OCI-LY3 (cell line): ENCODE measurements around the gene CCR1.

Experiments
- H2AFZ ChIP-seq: fragments of 200-600, 300-600 bp; shearing (Covaris generic); 2 replicates; pipeline ENCODE4 v1.6.0; 2014; ENCODE audit warnings: antibody characterized with exemption, low read depth, low read length
- H3K27ac ChIP-seq: fragments of 200-600, 300-600 bp; sonication (generic); 2 replicates; pipeline ENCODE4 v1.5.1; 2014; ENCODE audit warnings: mild to moderate bottlenecking, low read length, moderate library complexity, mixed read lengths
- H3K27me3 ChIP-seq: fragments of 200-600, 300-600 bp; sonication (generic); 2 replicates; pipeline ENCODE4 v1.6.1; 2014; ENCODE audit warnings: low read depth, low read length, mixed read lengths
- H3K36me3 ChIP-seq: fragments of 200-600, 300-600 bp; sonication (generic); replicated peaks from 2 replicates; pipeline ENCODE3; 2014; ENCODE audit warnings: low read depth, low read length, mixed read lengths
- H3K4me1 ChIP-seq: fragments of 300-600, 200-600 bp; sonication (generic); 2 replicates; pipeline ENCODE4 v1.6.1; 2014; ENCODE audit warnings: low read length, mixed read lengths
- H3K4me2 ChIP-seq: fragments of 200-600, 300-600 bp; sonication (generic); 2 replicates; pipeline ENCODE4 v1.6.1; 2014; ENCODE audit warnings: low read length, mixed read lengths
- H3K4me3 ChIP-seq: fragments of 300-600, 200-600 bp; sonication (generic); 2 replicates; pipeline ENCODE4 v1.5.1; 2014; ENCODE audit warnings: antibody characterized with exemption, mild to moderate bottlenecking, low read length, moderate library complexity
- H3K79me2 ChIP-seq: fragments of 300-600, 200-600 bp; shearing (Covaris generic); 2 replicates; pipeline ENCODE4 v1.6.1; 2014; ENCODE audit warnings: mild to moderate bottlenecking, low read length, mixed read lengths
- H3K9ac ChIP-seq: fragments of 300-600, 200-600 bp; shearing (Covaris generic); 2 replicates; pipeline ENCODE4 v1.6.0; 2014; ENCODE audit warnings: mild to moderate bottlenecking, low read length, moderate library complexity
- H3K9me3 ChIP-seq: fragments of 200-600, 300-600 bp; shearing (Covaris generic); 2 replicates; pipeline ENCODE4 v1.6.1; 2014; ENCODE audit warnings: low read length, mixed read lengths; ENCODE audit not compliant: insufficient read depth
- H4K20me1 ChIP-seq: fragments of 200-600, 300-600 bp; sonication (generic); 2 replicates; pipeline ENCODE4 v1.6.1; 2016; ENCODE audit warnings: low read length, mixed read lengths; ENCODE audit not compliant: insufficient read depth
- CTCF ChIP-seq: fragments of 200-600, 300-600 bp; sonication (generic); IDR thresholded peaks from 2 replicates; pipeline ENCODE4 v1.5.1; 2014; ENCODE audit warnings: antibody characterized with exemption, low read length, low read depth
- EZH2phosphoT487 ChIP-seq: fragments of 200-600 bp; shearing (Covaris generic); IDR thresholded peaks from 2 replicates; pipeline ENCODE4 v1.6.1; 2018; ENCODE audit warnings: antibody characterized with exemption, mixed run types, low read depth

Gene CCR1

GRCh38 chr3:46208167-46208704, at the start of gene CCR1:
Gene CCR1, minus strand, starts transcription at chr3:46208313. Its CDS starts 4,000 bp downstream, at chr3:46204313.
- no peaks in the 10 kb centered on the region for H3K79me2 ChIP-seq
- no peaks in the 10 kb centered on the region for H4K20me1 ChIP-seq
- H3K4me2 ChIP-seq: peak within 1 kb of the TSS; percentile 50
- peak within 1 kb of the TSS; percentile 27; the same call in 1 of the 2 replicates for H2AFZ ChIP-seq
- H3K36me3 ChIP-seq: no peaks in the 10 kb centered on the region
- H3K27me3 ChIP-seq: peaks cover 24% of the 10 kb centered on the region
- H3K27ac ChIP-seq: no peak within 1 kb of the TSS
- H3K9ac ChIP-seq: 0 out of 2 replicates have a peak within 1 kb of the TSS, but pooled peaks have one; percentile 11
- H3K4me3 ChIP-seq: peak within 1 kb of the TSS; percentile 17; the same call in 1 of the 2 replicates
- H3K4me1 ChIP-seq: peaks cover 28% of the 10 kb centered on the region
- H3K9me3 ChIP-seq: no peaks in the 10 kb centered on the region
- no peak for TF ChIP-seq EZH2phosphoT487
- peak; percentile 92 for TF ChIP-seq CTCF

- Histone ChIP-seq H3K36me3 (no peaks in the 10 kb centered on the region), H3K27ac (no peak overlapping the region), H3K4me1 (peaks cover 6% of the 10 kb centered on the region), H4K20me1 (no peaks in the 10 kb centered on the region), H3K4me2 (no peak overlapping the region), H3K27me3 (peaks cover 26% of the 10 kb centered on the region), H3K4me3 (no peak overlapping the region), H3K9me3 (no peaks in the 10 kb centered on the region), H3K9ac (no peak overlapping the region), H2AFZ (no peak overlapping the region), H3K79me2 (no peaks in the 10 kb centered on the region)
- TF ChIP-seq EZH2phosphoT487: no peak
- no peak for TF ChIP-seq CTCF
These were observed 44.9 kb upstream of the CCR1 start for GRCh38 chr3:46252980-46253379.

DNA sequence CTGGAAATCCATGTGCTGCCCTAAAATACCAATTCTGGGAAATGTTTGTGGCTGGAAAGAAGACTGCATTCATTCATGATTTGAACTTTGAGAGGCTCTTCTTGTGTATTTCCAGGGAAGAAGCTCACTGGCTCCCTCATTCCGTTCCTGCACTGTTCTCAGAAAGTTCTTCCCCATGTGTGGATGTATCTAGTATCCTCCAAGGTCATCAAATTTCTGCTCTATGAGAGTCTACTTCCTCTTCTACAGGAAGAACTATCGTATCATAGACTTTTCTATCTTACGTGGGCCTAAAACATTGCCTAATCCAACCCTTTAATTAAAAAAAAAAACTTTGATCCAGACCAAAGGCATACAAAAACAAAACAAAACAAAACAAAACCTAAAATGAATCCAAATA, 37.0 kb upstream of the CCR1 start:
- peaks cover 12% of the 10 kb centered on the region; the same call in 1 of the 2 replicates for H3K27me3 ChIP-seq

DNA sequence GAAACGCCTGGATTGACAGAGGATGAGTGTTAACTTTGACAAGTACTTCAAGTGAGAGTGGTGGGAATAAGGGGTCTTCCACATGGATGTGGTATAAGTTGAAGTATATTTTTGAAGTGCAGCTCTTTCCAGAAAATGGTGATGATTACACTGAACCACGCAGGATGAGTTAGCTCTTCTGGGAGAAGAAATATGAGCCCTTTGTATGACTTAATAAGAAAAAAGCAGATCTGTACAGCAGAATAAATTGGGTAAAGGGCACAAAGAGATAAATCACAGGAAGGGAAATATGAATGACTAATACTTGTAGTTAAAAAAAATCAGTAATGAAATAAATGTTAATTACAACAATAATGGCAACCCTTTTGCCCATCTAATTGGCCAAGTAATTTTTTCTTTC, 35.4 kb upstream of the CCR1 start:
- Histone ChIP-seq H3K36me3 (no peaks in the 10 kb centered on the region), H3K4me2 (no peak overlapping the region), H2AFZ (no peak overlapping the region)

More for the DNA sequence above, 37.0 kb upstream of the CCR1 start:
- no peak for TF ChIP-seq EZH2phosphoT487
- no peak for TF ChIP-seq CTCF
- H3K9ac ChIP-seq: no peak overlapping the region
- H3K36me3 ChIP-seq: no peaks in the 10 kb centered on the region
- peaks cover 15% of the 10 kb centered on the region for H3K4me1 ChIP-seq
- H4K20me1 ChIP-seq: no peaks in the 10 kb centered on the region
- H3K79me2 ChIP-seq: no peaks in the 10 kb centered on the region
- no peak overlapping the region for H3K4me3 ChIP-seq
- H3K4me2 ChIP-seq: no peak overlapping the region
- no peaks in the 10 kb centered on the region for H3K9me3 ChIP-seq
- H3K27ac ChIP-seq: no peak overlapping the region
- H2AFZ ChIP-seq: no peak overlapping the region

More for the DNA sequence above, 35.4 kb upstream of the CCR1 start:
- no peak for TF ChIP-seq EZH2phosphoT487
- TF ChIP-seq CTCF: no peak
- Histone ChIP-seq H3K9me3 (no peaks in the 10 kb centered on the region), H3K4me1 (peaks cover 15% of the 10 kb centered on the region), H3K4me3 (no peak overlapping the region), H3K27ac (no peak overlapping the region), H3K79me2 (no peaks in the 10 kb centered on the region), H4K20me1 (no peaks in the 10 kb centered on the region), H3K9ac (no peak overlapping the region), H3K27me3 (peaks cover 25% of the 10 kb centered on the region)
